ENCODE measurements around the gene RAB23. TPM values are rescaled to one million over a fixed set of nuclear protein-coding genes. Genes with fewer than 3 reads are reported as not detected.

RAB23 gene
- total RNA-seq, 4 donors from 2014 or later: 3.0 to 18.2 (median 5.0) TPM

DNA sequence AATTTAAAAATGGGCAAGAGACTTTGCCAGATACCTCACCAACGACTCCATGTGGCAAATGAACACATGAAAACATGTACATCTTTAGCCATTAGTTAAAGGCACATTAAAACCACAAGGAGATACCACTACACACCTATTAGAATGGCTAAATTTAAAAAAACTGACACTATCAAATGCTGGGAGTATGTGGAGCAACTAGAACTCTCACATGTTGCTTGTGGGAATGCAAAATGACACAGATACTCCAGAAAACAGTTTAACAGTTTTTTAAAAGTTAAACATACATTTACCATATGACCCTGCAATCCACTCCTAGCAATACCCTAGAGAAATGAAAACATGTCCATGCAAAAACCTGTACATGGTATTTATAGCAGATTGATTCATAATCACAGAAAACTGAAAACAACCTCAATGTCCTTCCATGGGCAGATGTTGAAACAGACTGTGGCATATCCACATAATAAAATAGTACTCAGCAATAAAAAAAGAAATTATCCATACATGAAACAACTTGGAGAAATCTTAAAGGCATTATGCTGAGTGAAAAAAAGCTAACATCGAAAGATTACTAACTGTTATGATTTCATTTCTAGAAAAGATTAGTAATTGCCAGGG is 1.9 kb downstream of the RAB23 start:
- Histone ChIP-seq H3K36me3 (no peaks in the 10 kb centered on the region), H3K27me3 (no peaks in the 10 kb centered on the region), H3K4me3 (no peak overlapping the region), H3K4me1 (peaks cover 0 to 6% (median 0%) of the 10 kb centered on the region in 4 donors), H3K27ac (peak overlapping the region in 1 of 4 donors; percentile 89), H3K9me3 (no peaks in the 10 kb centered on the region)
- TF ChIP-seq, protein P1, sequence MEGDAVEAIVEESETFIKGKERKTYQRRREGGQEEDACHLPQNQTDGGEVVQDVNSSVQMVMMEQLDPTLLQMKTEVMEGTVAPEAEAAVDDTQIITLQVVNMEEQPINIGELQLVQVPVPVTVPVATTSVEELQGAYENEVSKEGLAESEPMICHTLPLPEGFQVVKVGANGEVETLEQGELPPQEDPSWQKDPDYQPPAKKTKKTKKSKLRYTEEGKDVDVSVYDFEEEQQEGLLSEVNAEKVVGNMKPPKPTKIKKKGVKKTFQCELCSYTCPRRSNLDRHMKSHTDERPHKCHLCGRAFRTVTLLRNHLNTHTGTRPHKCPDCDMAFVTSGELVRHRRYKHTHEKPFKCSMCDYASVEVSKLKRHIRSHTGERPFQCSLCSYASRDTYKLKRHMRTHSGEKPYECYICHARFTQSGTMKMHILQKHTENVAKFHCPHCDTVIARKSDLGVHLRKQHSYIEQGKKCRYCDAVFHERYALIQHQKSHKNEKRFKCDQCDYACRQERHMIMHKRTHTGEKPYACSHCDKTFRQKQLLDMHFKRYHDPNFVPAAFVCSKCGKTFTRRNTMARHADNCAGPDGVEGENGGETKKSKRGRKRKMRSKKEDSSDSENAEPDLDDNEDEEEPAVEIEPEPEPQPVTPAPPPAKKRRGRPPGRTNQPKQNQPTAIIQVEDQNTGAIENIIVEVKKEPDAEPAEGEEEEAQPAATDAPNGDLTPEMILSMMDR (IDR thresholded peaks at IDR 0.05): no peak
- TF ChIP-seq POLR2A (IDR thresholded peaks at IDR 0.05): no peak
- no peak for DNase-seq

DNA sequence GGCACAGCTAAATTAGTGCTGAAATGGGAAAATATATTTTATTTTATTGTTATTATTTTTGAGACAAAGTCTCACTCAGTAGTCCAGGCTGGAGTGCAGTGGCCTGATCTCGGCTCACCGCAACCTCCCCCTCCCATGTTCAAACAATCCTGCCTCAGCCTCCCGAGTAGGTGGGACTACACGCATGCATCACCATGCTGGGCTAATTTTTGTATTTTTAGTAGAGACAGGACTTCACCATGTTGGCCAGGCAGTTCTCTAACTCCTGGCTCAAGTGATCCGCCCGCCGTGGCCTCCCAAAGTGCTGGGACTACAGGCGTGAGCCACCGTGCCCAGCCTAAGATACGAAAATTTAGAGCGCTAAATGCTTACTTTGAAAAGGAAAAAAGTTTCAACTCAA is 4.8 kb downstream of the RAB23 start:
- Histone ChIP-seq H3K27me3 (no peaks in the 10 kb centered on the region), H3K4me3 (no peak overlapping the region), H3K4me1 (no peaks in the 10 kb centered on the region), H3K27ac (no peak overlapping the region), H3K9me3 (no peaks in the 10 kb centered on the region), H3K36me3 (no peaks in the 10 kb centered on the region)
- DNase-seq: no peak
- no peak for TF ChIP-seq POLR2A (IDR thresholded peaks at IDR 0.05)
- TF ChIP-seq, protein P1 (IDR thresholded peaks at IDR 0.05): no peak

DNA sequence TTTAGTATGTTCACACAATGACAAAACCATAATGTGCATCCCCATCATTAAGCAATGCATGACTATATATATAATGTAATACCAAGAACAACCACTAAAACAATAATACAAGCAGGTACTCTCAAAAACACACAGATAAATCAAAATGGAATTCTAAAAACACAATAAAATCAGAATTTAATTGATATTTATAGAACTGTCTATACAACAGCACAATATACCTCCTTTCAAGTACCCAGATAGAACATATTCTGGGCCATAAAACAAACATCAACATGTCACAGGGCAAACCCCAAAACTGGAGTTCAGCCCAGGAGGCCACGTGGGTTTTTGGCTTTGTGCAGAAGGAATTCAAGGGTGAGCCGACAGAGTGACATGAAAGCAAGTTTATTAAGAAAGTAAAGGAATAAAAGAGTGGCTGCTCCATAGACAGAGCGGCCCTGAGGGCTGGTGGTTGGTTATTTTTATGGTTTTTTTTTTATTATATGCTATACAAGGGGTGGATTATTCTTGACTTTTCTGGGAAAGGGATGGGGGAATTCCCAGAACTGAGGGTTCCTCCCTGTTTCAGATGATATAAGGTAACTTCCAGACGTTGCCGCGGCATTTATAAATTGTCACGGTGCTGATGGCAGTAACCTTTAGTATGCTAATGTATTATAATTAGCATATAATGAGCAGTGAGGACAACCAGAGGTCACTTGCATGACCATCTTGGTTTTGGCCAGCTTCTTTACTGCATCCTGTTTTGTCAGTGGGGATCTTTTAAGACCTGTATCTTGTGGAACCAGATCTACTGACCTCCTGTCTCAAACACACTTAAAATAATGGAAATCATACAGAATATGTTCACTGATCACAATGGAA is 5.6 kb downstream of the RAB23 start:
- no peak for DNase-seq
- no peaks in the 10 kb centered on the region for H3K27me3 ChIP-seq
- no peaks in the 10 kb centered on the region for H3K9me3 ChIP-seq
- no peaks in the 10 kb centered on the region for H3K36me3 ChIP-seq
- no peak overlapping the region for H3K4me3 ChIP-seq
- H3K27ac ChIP-seq: no peak overlapping the region
- TF ChIP-seq, protein P1 (IDR thresholded peaks at IDR 0.05): peak in 3 of 6 experiments; percentile 2 to 13 (median 8)
- TF ChIP-seq POLR2A (IDR thresholded peaks at IDR 0.05): no peak
- no peaks in the 10 kb centered on the region for H3K4me1 ChIP-seq

DNA sequence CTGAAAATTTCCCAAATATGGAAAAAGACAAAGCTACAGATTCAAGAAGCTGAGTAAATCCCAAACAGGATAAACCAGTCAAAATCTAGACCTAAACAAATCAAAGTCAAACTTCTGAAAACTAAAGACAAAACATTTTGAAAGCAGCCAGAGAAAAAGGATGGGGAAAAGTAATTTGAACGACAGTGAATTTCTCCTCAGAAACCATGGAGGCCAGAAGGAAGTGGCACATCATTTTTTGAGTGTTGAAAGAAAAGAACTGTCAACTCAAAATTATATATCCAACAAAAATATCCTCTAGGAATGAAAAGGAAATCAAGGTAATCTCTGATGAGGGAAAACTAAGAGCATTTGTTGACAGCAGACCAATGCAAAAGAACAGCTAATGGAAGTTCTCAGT is 6.8 kb downstream of the RAB23 start:
- H3K36me3 ChIP-seq: no peaks in the 10 kb centered on the region
- no peaks in the 10 kb centered on the region for H3K4me1 ChIP-seq
- no peaks in the 10 kb centered on the region for H3K9me3 ChIP-seq
- no peaks in the 10 kb centered on the region for H3K27me3 ChIP-seq
- DNase-seq: no peak
- no peak overlapping the region for H3K4me3 ChIP-seq
- TF ChIP-seq, protein P1 (IDR thresholded peaks at IDR 0.05): no peak
- TF ChIP-seq POLR2A (IDR thresholded peaks at IDR 0.05): no peak
- H3K27ac ChIP-seq: no peak overlapping the region

DNA sequence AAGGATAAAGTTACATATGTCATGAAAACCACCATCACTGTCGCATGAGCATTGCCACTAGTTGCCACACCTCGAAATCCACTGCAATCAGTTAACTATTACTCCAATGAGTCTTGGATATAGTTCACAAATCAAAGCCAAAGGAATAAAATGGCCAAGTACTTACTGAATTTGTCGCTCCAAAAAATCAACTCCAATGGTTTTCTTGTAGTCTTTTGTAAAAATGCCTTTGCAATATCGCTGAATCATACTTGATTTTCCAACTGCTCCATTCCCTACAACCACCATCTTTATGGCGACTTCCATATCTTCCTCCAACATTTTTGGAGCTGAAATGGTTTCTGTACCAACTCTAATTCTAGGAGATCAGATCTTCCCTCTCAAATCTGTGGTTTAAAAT is 12.0 kb downstream of the RAB23 start:
- H3K27ac ChIP-seq: no peak overlapping the region
- no peak overlapping the region for H3K4me3 ChIP-seq
- no peaks in the 10 kb centered on the region for H3K27me3 ChIP-seq
- no peak for TF ChIP-seq POLR2A (IDR thresholded peaks at IDR 0.05)
- TF ChIP-seq, protein P1 (IDR thresholded peaks at IDR 0.05): no peak
- H3K36me3 ChIP-seq: no peaks in the 10 kb centered on the region
- H3K9me3 ChIP-seq: no peaks in the 10 kb centered on the region
- no peak for DNase-seq
- H3K4me1 ChIP-seq: no peaks in the 10 kb centered on the region

All from Peyer's patch (tissue), 4 donors.